Progenitor cell of endocrine pancreas (in vitro differentiated cells): ENCODE results near the gene MBLAC1. TPM values are rescaled to one million over a fixed set of nuclear protein-coding genes. Genes with fewer than 3 reads are reported as not detected.
"Not testable (repeated sequence)": the region's sequence is repeated elsewhere in the genome, so short reads cannot be mapped to it uniquely, and the experiment has no call there.

ENCODE experiments used
- DNase-seq: peaks from one replicate; pipeline ENCODE4 v3.0.0; 2021; ENCODE audit warnings: low spot score; ENCODE audit not compliant: unreplicated experiment
- H3K27ac Mint-ChIP-seq: 2 replicates; pipeline ENCODE4 v1.8.0; 2021; ENCODE audit warnings: mild to moderate bottlenecking, moderate library complexity, mixed read lengths
- H3K27me3 Mint-ChIP-seq: 2 replicates; pipeline ENCODE4 v1.8.0; 2021; ENCODE audit warnings: mixed read lengths
- H3K36me3 Mint-ChIP-seq: 2 replicates; pipeline ENCODE4 v1.8.0; 2022; ENCODE audit warnings: mixed read lengths; ENCODE audit not compliant: insufficient read depth
- H3K4me1 Mint-ChIP-seq: 2 replicates; pipeline ENCODE4 v1.8.0; 2021; ENCODE audit warnings: low read depth, mixed read lengths
- H3K4me3 Mint-ChIP-seq: 2 replicates; pipeline ENCODE4 v1.8.0; 2021; ENCODE audit warnings: low read depth, mild to moderate bottlenecking, moderate library complexity, mixed read lengths
- H3K9me3 Mint-ChIP-seq: 2 replicates; pipeline ENCODE4 v1.8.0; 2021; ENCODE audit warnings: low read depth, mixed read lengths
- CTCF ChIP-seq: fragments of 200-600 bp; sonication (generic); IDR thresholded peaks from one replicate; pipeline ENCODE4 v1.5.0; 2021; ENCODE audit warnings: antibody characterized with exemption, mild to moderate bottlenecking; ENCODE audit not compliant: unreplicated experiment
- total RNA-seq: library from RNA; stranded (reverse); gene quantifications from 2 replicates; pipeline ENCODE4 v1.2.1, GENCODE V29; 2021

MBLAC1 gene
- total RNA-seq, 1 donor from 2014 or later, result 1.6 TPM

DNA sequence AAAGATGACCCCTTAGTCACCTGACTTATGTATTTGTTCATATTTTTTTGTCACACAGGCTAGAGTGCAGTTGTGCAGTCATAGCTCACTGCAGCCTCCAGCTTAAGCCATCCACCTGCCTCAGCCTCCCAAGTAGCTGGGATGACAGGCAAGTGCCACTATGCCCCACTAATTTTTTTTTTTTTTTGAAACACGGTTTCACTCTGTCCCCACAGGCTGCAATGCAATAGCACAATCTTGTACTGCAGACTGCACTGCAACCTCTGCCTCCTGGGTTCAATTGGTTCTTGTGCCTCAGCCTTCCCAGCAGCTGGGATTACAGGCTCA, 1.8 kb downstream of the MBLAC1 start:
- H3K4me1 Mint-ChIP-seq, result peaks cover 5% of the 10 kb centered on the region
- no peak for DNase-seq
- TF ChIP-seq CTCF, result no peak
- no peaks in the 10 kb centered on the region for H3K36me3 Mint-ChIP-seq
- no peaks in the 10 kb centered on the region for H3K9me3 Mint-ChIP-seq
- no peak overlapping the region for H3K27ac Mint-ChIP-seq
- peak overlapping the region; percentile 76 for H3K4me3 Mint-ChIP-seq
- H3K27me3 Mint-ChIP-seq, result peaks cover 9% of the 10 kb centered on the region

DNA sequence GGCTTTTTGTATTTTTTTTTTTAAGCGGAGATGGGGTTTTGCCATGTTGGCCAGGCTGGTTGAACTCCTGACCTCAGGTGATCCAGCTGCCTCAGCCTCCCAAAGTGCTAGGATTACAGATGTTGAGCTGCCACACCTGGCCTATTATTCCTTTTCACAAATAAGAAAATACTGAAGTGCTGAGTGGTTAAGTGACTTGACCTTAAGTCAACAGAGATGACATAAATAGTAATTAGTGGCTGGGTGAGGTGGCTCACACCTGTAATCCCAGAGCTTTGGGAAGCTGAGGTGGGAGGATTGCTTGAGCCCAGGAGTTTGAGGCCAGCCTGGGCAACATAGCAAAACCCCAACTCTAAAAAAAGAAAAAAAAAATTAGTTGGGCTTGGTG, 3.4 kb downstream of the MBLAC1 start:
- H3K4me1 Mint-ChIP-seq, H3K27ac Mint-ChIP-seq, H3K27me3 Mint-ChIP-seq, DNase-seq, H3K4me3 Mint-ChIP-seq, H3K36me3 Mint-ChIP-seq, H3K9me3 Mint-ChIP-seq: not testable (repeated sequence)

GRCh38 chr7:100130608-100131453, 4.1 kb downstream of the MBLAC1 start:
- Mint-ChIP-seq H3K4me3 (no peak overlapping the region), H3K27me3 (peaks cover 9% of the 10 kb centered on the region), H3K36me3 (no peaks in the 10 kb centered on the region), H3K4me1 (peaks cover 5% of the 10 kb centered on the region), H3K27ac (no peak overlapping the region), H3K9me3 (no peaks in the 10 kb centered on the region)
- peak; percentile 93 for TF ChIP-seq CTCF
- peak; percentile 86 for DNase-seq

DNA sequence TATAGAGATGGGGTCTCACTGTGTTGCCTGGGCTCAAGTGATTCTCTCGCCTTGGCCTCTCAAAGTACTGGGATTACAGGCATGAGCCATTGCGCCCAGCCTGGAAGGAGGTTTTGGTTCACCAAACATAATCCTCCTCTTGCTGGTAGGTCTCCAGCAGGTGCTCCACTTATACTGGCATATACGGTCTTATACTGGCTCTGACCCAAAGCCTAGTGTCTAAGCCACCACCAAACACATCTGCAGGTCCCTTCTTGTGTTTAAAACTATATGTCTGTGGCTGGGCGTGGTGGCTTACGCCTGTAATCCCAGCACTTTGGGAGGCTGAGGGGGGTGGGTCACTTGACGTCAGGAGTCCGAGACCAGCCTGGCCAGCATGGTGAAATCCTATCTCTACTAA, 5.4 kb downstream of the MBLAC1 start:
- Mint-ChIP-seq H3K27me3 (peaks cover 9% of the 10 kb centered on the region), H3K36me3 (no peaks in the 10 kb centered on the region), H3K9me3 (no peaks in the 10 kb centered on the region), H3K4me3 (no peak overlapping the region), H3K27ac (no peak overlapping the region), H3K4me1 (peaks cover 1% of the 10 kb centered on the region)
- DNase-seq, result no peak
- TF ChIP-seq CTCF, result no peak

- Mint-ChIP-seq H3K4me3 (no peak overlapping the region), H3K27ac (no peak overlapping the region), H3K4me1 (peaks cover 1% of the 10 kb centered on the region), H3K9me3 (no peaks in the 10 kb centered on the region), H3K27me3 (peaks cover 9% of the 10 kb centered on the region), H3K36me3 (no peaks in the 10 kb centered on the region)
- TF ChIP-seq CTCF, result peak; percentile 90
- peak; percentile 43 for DNase-seq
Measured at GRCh38 chr7:100132697-100133151, 6.0 kb downstream of the MBLAC1 start.
